HG02943 (cell line): ENCODE results near the gene SYNPR.

Experiments used
- ATAC-seq: cut with Tn5 transposase; IDR thresholded peaks from one replicate; pipeline ENCODE4 v1.9.1; 2021; ENCODE audit warnings: mild to moderate bottlenecking, low read depth, moderate library complexity; ENCODE audit not compliant: unreplicated experiment

Gene SYNPR

DNA sequence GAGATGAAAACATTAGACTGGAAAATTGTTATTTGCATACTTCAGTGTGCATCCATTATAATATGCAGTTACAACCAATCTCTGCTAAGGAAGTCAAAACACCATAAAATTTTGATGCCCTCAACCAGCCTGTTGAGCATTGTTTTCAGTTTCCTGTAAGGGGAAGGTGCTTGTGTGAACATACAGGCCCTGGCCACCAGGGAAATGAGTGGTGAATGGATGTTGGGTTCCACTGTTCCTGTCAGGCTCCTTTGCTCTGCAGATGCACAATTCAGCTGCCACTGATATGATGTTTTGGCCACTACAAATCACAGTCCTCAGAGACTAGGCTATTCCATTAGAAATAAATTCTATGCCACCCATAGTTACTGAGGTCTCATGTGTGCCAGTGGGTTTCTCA is 184.6 kb downstream of the SYNPR start:
- ATAC-seq = no peak

GRCh38 chr3:63467392-63467791 is 189.3 kb downstream of the SYNPR start:
- ATAC-seq = no peak

- no peak for ATAC-seq
Observed at GRCh38 chr3:63470745-63471144, 192.6 kb downstream of the SYNPR start.

DNA sequence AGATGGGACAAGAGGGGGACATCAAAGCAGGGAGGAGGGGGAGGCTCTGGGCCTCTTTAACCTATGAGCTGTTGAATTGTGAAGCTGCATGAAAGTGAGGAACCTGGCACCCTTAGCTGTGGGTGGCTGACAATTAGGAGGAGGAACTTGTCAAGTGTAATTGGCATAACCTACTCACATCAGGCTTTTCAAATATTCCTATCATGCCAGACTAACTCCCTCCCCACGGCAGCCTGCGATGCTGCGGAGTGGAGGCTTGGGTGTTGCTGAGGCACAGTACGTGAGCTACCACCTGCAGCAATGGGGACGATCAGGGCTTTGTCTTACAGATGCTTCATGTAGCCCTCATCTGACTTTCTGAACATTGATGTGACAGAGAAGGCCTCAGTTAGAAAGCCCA is 193.7 kb downstream of the SYNPR start:
- no peak for ATAC-seq

- no peak for ATAC-seq
Observed at GRCh38 chr3:63473641-63474166, 195.6 kb downstream of the SYNPR start.

- ATAC-seq = no peak
Observed at GRCh38 chr3:63474828-63475518, 196.9 kb downstream of the SYNPR start.

DNA sequence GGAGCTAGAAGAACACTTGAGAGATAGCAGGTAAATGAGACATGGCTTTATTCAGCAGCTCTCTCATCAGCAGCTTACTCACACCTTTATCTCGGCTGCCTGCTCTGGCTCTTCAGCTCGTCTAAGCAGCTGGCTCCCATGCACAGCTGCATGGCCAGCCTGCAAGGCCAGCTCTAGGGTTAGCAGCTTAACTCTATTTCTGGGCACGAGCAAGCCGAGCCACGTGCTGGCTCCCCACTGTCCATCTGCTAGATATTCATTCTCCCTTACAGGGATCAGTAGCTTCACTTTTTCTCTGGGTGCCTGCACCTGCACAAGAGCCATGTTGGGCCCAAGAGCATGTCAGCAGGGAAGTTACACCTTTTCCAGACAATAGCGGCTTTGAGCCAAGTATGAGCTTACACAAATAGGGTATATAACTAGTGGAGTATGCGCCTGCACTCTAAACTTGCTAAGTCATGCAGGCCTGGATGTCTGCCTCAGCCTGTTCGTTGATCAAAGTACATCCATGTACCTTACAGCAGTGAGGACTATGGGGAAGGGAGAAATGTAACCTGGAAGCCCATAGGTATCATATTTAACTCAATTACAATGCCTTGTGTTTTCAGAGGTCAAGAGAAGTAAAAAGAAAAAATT is 199.5 kb downstream of the SYNPR start:
- no peak for ATAC-seq

DNA sequence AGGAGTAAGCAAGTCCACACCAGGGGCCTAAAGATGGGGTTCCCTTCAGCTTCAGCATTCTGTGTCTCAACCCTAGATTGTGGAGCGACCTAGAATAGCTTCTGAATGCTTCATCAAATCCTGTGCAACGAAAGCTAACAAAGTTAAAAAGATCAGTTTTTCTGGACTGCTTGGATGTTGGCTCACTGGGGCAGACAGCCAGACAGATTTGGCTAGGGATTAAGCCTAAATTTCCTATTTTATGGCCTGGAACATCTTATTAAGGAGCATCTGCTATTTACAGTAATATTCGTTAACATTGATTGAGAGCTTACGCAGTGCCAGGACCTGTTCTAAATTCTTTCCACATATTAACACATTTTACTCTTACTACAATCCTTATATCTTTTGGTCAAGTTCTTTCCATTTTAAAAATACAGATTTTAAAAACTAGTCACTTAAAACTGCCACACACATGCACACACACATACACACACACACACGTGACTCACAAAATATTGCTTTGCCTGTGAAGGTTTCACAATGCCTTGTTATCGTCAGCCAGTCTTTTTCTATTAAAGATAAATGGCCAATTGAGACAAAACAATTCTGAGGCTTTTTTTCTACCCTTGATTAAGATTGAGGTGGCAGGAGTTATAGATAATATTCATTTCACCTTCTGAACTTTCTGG is 201.0 kb downstream of the SYNPR start:
- ATAC-seq = no peak

GRCh38 chr3:63479661-63480035 is 201.5 kb downstream of the SYNPR start:
- no peak for ATAC-seq

DNA sequence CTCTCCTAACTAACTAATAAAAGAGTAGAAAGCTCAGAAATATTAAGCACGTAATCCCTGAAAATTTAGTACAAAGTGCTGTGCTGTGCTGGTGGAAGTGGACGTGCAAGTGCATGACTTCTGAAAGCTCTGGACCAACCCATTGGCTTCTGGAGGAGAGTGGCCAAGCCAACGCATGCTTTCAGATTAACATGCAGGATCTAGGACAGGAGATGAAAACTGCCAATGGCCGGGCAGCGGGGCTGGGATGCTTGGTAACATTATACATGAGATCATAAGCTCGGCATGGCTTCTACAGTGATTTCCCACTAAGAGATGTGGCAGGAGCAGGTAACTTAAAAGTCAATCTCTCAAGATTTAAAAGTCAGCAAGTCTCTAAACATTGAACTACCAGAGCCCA is 203.5 kb downstream of the SYNPR start:
- no peak for ATAC-seq

DNA sequence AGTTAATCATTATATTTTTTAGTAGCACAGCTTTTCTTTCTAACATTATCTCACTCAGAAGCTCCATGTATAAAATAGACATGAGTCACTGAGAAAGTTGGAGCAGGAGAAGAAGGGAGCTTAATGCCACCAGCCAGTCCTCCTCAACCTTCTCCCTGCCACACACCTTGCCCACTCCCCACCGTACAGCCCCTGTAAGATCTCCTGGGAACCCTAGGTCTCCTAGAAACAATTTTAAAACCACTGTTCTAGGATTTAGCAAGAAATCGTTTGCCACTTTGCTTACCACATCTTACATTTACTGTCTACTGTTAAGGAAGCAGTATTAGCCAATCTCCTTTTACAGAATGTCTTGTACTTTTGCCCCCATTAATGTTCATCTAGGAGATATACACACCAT is 204.2 kb downstream of the SYNPR start:
- ATAC-seq = no peak

DNA sequence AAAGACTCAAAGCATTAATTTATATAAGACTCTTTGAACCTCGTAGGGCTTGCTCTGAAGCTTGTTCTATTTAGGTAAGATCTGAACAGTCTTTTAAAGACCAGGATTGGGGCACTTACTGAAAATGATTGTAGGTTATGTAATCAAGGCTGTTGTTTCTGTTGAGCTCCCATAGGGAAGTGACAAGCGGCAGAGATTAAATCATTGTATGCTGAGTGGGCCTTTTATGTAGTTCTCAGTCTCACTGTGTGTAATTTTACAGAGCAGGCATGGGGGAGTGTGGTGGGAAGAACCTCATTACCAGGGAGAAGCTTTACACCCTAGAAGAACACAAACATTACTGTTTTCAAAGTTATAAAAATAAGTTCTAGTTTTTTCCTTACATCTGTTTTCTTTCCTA is 214.4 kb downstream of the SYNPR start:
- no peak for ATAC-seq

GRCh38 chr3:63493101-63493500 is 215.0 kb downstream of the SYNPR start:
- ATAC-seq = no peak

GRCh38 chr3:63494646-63495045 is 216.5 kb downstream of the SYNPR start:
- ATAC-seq = no peak

DNA sequence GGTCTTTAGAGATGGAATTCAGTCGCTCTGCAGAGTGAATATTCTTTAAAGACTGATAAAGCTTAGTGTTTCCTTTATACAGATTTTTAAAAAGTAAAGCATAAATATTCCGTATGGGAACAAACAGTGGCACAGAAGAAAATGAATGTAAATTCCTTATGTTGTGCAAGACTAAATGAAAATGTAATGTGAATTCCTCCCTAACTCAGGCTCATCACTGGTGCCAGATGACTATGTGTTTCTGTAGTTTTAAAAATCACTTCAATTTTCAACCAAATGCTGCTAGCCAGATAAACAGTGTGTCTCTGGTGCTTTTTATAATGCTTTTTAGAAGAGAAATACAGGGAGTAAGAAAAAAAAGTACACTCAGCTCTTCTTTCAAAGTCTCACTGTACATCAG is 219.5 kb downstream of the SYNPR start:
- no peak for ATAC-seq

GRCh38 chr3:63500196-63500595 is 222.1 kb downstream of the SYNPR start:
- ATAC-seq = no peak

DNA sequence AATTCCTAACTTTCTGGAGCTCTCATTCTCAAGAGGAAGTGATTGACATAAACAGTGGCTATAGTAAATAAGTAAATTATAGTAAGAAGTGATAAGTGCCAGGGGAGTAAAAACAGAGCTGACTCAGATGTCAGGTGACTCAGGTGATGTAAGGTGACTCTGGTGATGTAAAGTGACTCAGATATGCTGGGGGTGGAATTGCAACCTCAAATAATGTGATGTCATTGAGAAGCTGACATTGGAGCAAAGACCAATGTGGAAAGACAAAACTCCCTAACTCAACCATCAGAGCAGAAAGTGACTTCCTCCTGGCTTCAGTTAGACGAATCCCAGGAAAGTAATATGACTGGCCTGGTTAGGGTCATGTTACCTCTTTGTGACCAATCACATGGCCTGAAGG is 230.2 kb downstream of the SYNPR start:
- no peak for ATAC-seq

- ATAC-seq = no peak
Observed at GRCh38 chr3:63508771-63509170, 230.7 kb downstream of the SYNPR start.

DNA sequence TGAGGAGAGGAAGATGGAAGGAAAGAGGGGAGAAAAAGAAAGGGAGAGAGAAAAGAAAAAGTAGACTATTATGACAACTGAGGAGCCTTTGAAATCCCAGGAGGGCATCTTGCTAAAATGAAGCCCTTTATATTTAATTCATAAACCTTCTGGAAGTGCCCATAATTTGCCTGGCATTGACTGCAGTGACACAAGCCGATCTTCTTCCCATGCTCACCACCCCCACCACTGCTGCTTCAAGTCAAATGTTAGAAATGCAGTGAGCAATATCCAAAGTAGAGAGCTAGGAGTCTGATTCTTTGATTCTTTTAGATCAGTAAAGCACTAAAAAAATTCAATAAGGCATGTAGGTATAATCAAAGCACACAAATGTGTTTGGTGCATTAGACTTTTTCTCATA is 235.7 kb downstream of the SYNPR start:
- no peak for ATAC-seq

DNA sequence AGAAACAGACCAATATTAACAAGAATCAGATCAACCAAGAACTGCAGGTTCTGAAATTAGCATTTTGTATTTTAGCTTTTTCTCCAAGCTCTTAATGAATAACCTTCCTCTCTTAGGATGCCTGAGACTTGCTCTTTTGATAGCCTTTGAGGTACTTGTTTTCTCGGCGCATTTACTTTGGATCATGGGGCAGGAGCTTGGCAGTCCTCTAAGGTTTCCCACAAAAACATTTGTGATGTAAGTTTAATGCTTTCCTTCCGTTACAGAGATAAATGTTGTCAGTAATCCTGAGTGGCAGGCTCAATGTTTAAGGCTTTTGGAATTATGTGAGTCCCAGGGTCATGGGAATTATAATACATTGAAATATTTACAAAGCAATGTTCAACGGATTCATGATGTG is 236.6 kb downstream of the SYNPR start:
- no peak for ATAC-seq

- ATAC-seq = no peak
Observed at GRCh38 chr3:63519426-63519825, 241.3 kb downstream of the SYNPR start.

DNA sequence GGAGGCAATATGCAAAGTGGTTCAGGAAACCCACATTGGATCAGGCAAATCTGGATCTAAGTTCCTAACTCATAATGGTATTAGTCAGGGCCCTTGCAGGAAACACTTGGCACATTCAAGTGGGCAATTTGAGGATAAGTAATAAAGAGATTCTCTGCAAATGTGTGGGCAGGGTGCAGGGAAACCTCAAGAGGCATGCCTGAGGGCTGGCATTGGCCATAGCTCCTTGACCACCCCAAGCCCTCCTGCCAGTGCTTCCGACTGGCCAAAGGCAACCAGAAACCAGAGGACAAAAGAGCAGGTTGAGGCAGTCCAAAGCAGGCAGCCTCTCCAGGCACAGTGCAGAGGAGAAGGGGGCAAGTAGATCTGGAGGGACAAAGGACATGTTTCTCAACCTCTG is 243.5 kb downstream of the SYNPR start:
- no peak for ATAC-seq
